ENCODE measurements around the gene HINT3. TPM values are rescaled to one million over a fixed set of nuclear protein-coding genes. Genes with fewer than 3 reads are reported as not detected.

HINT3 gene
- total RNA-seq, 4 donors from 2014 or later, result 15.4 to 22.5 (median 20.7) TPM

GRCh38 chr6:125986301-125987025, 29.9 kb downstream of the HINT3 start, which contains the start of gene TRMT11:
TSS of gene TRMT11 (plus strand) at chr6:125986540. CDS start at chr6:125986551, 11 bp downstream.
- H3K36me3 ChIP-seq, result peaks cover 0 to 10% (median 0%) of the 10 kb centered on the region in 3 donors
- H3K27me3 ChIP-seq, result no peaks in the 10 kb centered on the region
- WGBS, 2 donors, result 0 to 1% methylated on average over 33 to 34 of the region's 52 CpGs
- intact Hi-C loops (cut with DNase I), result no loop called here
- DNase-seq, result peak; percentile 10
- H3K27ac ChIP-seq, result peak within 1 kb of the TSS; percentile 80 to 89 (median 89)
- TF ChIP-seq POLR2A (IDR thresholded peaks at IDR 0.05), result peak in 3 of 4 donors; percentile 49 to 72 (median 57)
- TF ChIP-seq, protein P1, sequence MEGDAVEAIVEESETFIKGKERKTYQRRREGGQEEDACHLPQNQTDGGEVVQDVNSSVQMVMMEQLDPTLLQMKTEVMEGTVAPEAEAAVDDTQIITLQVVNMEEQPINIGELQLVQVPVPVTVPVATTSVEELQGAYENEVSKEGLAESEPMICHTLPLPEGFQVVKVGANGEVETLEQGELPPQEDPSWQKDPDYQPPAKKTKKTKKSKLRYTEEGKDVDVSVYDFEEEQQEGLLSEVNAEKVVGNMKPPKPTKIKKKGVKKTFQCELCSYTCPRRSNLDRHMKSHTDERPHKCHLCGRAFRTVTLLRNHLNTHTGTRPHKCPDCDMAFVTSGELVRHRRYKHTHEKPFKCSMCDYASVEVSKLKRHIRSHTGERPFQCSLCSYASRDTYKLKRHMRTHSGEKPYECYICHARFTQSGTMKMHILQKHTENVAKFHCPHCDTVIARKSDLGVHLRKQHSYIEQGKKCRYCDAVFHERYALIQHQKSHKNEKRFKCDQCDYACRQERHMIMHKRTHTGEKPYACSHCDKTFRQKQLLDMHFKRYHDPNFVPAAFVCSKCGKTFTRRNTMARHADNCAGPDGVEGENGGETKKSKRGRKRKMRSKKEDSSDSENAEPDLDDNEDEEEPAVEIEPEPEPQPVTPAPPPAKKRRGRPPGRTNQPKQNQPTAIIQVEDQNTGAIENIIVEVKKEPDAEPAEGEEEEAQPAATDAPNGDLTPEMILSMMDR (IDR thresholded peaks at IDR 0.05), result peak in 2 of 6 experiments; percentile 8 to 13
- H3K4me3 ChIP-seq, result peak within 1 kb of the TSS; percentile 60 to 85 (median 76)
- peaks cover 0 to 41% (median 11%) of the 10 kb centered on the region in 3 donors for H3K4me1 ChIP-seq
- H3K9me3 ChIP-seq, result no peaks in the 10 kb centered on the region

GRCh38 chr6:125987026-125987617, 30.6 kb downstream of the HINT3 start:
- H3K4me1 ChIP-seq, result peaks cover 0 to 45% (median 11%) of the 10 kb centered on the region in 3 donors
- no peak for TF ChIP-seq POLR2A (IDR thresholded peaks at IDR 0.05)
- TF ChIP-seq, protein P1 (IDR thresholded peaks at IDR 0.05), result no peak

GRCh38 chr6:125988280-125988679, 31.7 kb downstream of the HINT3 start:
- Histone ChIP-seq H3K4me1 (peaks cover 0 to 48% (median 11%) of the 10 kb centered on the region in 3 donors), H3K27ac (no peak overlapping the region), H3K27me3 (no peaks in the 10 kb centered on the region), H3K9me3 (no peaks in the 10 kb centered on the region), H3K4me3 (no peak overlapping the region), H3K36me3 (no peaks in the 10 kb centered on the region)
- no peak for TF ChIP-seq POLR2A (IDR thresholded peaks at IDR 0.05)
- TF ChIP-seq, protein P1 (IDR thresholded peaks at IDR 0.05), result no peak
- intact Hi-C loops (cut with DNase I), result no loop called here
- DNase-seq, result no peak

More at GRCh38 chr6:125987026-125987617, 30.6 kb downstream of the HINT3 start:
- peak overlapping the region; percentile 80 to 89 (median 89) for H3K27ac ChIP-seq
- DNase-seq, result no peak
- H3K27me3 ChIP-seq, result no peaks in the 10 kb centered on the region
- 18% methylated on average over 10 of the region's 10 CpGs for WGBS, 2 donors
- intact Hi-C loops (cut with DNase I), result no loop called here
- H3K4me3 ChIP-seq, result peak overlapping the region; percentile 60 to 85 (median 76)
- no peaks in the 10 kb centered on the region for H3K9me3 ChIP-seq
- peaks cover 0 to 3% (median 0%) of the 10 kb centered on the region in 3 donors for H3K36me3 ChIP-seq

- H3K4me3 ChIP-seq, result no peak overlapping the region
- no peaks in the 10 kb centered on the region for H3K36me3 ChIP-seq
- intact Hi-C loops (cut with DNase I), result no loop called here
- H3K27me3 ChIP-seq, result no peaks in the 10 kb centered on the region
- peaks cover 0 to 48% (median 11%) of the 10 kb centered on the region in 3 donors for H3K4me1 ChIP-seq
- DNase-seq, result no peak
- 51 to 64% methylated on average over 3 of the region's 3 CpGs for WGBS, 2 donors
- TF ChIP-seq POLR2A (IDR thresholded peaks at IDR 0.05), result no peak
- TF ChIP-seq, protein P1 (IDR thresholded peaks at IDR 0.05), result no peak
- no peak overlapping the region for H3K27ac ChIP-seq
- H3K9me3 ChIP-seq, result no peaks in the 10 kb centered on the region
Measured at GRCh38 chr6:125989631-125990030, 33.1 kb downstream of the HINT3 start.

- Histone ChIP-seq H3K27ac (no peak overlapping the region), H3K4me1 (peaks cover 0 to 43% (median 5%) of the 10 kb centered on the region in 3 donors), H3K4me3 (no peak overlapping the region), H3K36me3 (no peaks in the 10 kb centered on the region), H3K9me3 (no peaks in the 10 kb centered on the region), H3K27me3 (no peaks in the 10 kb centered on the region)
- DNase-seq, result no peak
- no peak for TF ChIP-seq POLR2A (IDR thresholded peaks at IDR 0.05)
- TF ChIP-seq, protein P1 (IDR thresholded peaks at IDR 0.05), result no peak
- intact Hi-C loops (cut with DNase I), result no loop called here
- 77 to 85% methylated on average over 1 of the region's 1 CpG for WGBS, 2 donors
Measured at GRCh38 chr6:125991653-125992052, 35.1 kb downstream of the HINT3 start.
